NT2/D1 (cell line): ENCODE measurements around the gene ECHDC3.

Source experiments
- DNase-seq: peaks from one replicate; pipeline ENCODE4 v3.0.0-alpha.2; 2011; ENCODE audit warnings: low read depth, low spot score
- H3K27me3 ChIP-seq: 2 replicates; pipeline ENCODE4 v1.6.0; 2011; ENCODE audit warnings: mild to moderate bottlenecking; ENCODE audit not compliant: insufficient read length, insufficient read depth
- H3K36me3 ChIP-seq: 2 replicates; pipeline ENCODE4 v1.6.1; 2011; ENCODE audit warnings: mild to moderate bottlenecking, low read length, mixed read lengths; ENCODE audit not compliant: insufficient read depth, insufficient read length
- H3K4me1 ChIP-seq: 2 replicates; pipeline ENCODE4 v1.5.1; 2011; ENCODE audit not compliant: insufficient read depth, insufficient read length
- H3K4me3 ChIP-seq: 2 replicates; pipeline ENCODE4 v1.5.1; 2011; ENCODE audit warnings: low read depth; ENCODE audit not compliant: insufficient read length
- H3K9ac ChIP-seq: 2 replicates; pipeline ENCODE4 v1.6.0; 2011; ENCODE audit warnings: low read depth; ENCODE audit not compliant: insufficient read length
- H3K9me3 ChIP-seq: 2 replicates; pipeline ENCODE4 v1.5.1; 2011; ENCODE audit warnings: mild to moderate bottlenecking, low read length; ENCODE audit not compliant: insufficient read depth
- SUZ12 ChIP-seq: IDR thresholded peaks from 2 replicates; pipeline ENCODE4 v1.6.1; 2011; ENCODE audit not compliant: insufficient read length, insufficient read depth; ENCODE audit errors: extremely low read depth
- YY1 ChIP-seq: IDR thresholded peaks from 2 replicates; pipeline ENCODE4 v1.6.1; 2011; ENCODE audit not compliant: insufficient read length, insufficient read depth
- ZNF274 ChIP-seq: IDR thresholded peaks from 2 replicates; pipeline ENCODE4 v1.6.1; 2011; ENCODE audit warnings: mild to moderate bottlenecking, low read depth, low read length

ECHDC3 gene

DNA sequence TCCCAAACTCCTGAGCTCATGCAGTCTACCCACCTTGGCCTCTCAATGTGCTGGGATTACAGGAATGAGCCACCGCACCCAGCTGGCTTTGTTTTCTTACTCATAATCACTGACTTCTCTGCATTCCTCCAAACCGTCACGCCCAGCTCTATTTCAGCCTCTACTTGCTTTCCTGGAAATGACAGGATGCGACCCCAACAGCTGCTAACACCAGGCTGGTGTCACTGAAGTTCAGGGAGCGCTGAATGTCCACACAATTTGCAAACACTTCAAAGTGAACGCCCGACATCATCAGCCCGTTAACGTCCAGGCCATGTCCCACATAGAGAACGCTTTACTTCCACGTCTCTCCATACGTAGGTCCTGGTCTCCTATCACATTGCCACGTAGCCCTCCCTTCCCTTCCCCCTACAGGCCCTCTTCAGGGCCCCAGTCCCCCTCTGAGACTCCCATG lies 68.2 kb downstream of the ECHDC3 start:
- Histone ChIP-seq H3K27me3 (no peaks in the 10 kb centered on the region), H3K36me3 (no peaks in the 10 kb centered on the region), H3K4me1 (peaks cover 4% of the 10 kb centered on the region), H3K9ac (no peak overlapping the region), H3K4me3 (no peak overlapping the region), H3K9me3 (no peaks in the 10 kb centered on the region)
- TF ChIP-seq SUZ12, result no peak
- no peak for TF ChIP-seq ZNF274
- TF ChIP-seq YY1, result no peak
- DNase-seq, result no peak

DNA sequence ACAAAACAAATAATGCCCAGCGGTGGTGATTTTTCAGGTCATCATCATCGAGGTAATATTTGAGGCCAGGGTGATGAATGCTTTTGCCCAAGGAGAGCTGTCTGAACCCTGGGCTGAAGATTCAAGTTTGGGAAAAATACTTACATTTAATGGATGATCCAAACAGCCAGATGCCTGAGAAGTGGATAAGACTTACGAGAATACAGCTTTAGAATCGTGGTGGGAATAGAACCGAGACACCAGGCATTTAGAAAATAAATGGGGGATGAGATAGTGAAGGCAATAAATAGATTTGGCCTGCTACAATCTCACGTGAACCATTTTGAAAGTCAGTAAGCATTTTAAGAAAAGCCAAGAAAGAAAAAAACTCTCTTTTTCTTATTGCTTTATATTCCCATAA lies 68.8 kb downstream of the ECHDC3 start:
- no peak for DNase-seq
- no peak overlapping the region for H3K4me3 ChIP-seq
- peaks cover 4% of the 10 kb centered on the region for H3K4me1 ChIP-seq
- no peaks in the 10 kb centered on the region for H3K27me3 ChIP-seq
- TF ChIP-seq YY1 (no peak), SUZ12 (no peak), ZNF274 (no peak)
- H3K9ac ChIP-seq, result no peak overlapping the region
- no peaks in the 10 kb centered on the region for H3K36me3 ChIP-seq
- no peaks in the 10 kb centered on the region for H3K9me3 ChIP-seq

DNA sequence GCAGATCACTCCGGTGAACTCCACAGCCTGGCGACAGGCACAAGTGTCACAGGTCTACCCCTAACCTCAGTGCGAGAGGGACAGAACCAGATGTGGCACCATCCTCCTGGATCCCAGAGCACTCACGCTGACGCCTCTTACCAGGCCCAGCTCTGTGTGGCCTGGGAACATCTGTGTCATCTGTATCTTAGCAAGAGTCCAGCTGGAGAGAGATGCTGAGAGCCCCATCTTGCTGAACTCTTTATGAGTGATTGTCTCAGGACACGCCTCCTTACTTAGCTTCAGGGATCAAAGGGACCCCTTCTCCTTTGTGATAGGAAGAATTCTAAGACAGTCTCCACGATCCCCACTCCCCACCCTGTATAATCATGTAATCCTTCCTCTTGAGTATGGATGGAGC lies 71.0 kb downstream of the ECHDC3 start:
- Histone ChIP-seq H3K27me3 (no peaks in the 10 kb centered on the region), H3K36me3 (no peaks in the 10 kb centered on the region), H3K4me1 (peaks cover 4% of the 10 kb centered on the region), H3K9me3 (no peaks in the 10 kb centered on the region), H3K9ac (no peak overlapping the region), H3K4me3 (no peak overlapping the region)
- DNase-seq, result no peak
- no peak for TF ChIP-seq ZNF274
- TF ChIP-seq SUZ12, result no peak
- no peak for TF ChIP-seq YY1
